Stimulated activated CD8-positive, alpha-beta memory T cell treated with anti-CD3 and anti-CD28 coated beads, Interleukin-7, amount 100 ng/mL, for 1 hour (primary cell): ENCODE measurements around the gene CPB2.

Source experiments
- DNase-seq, 2 donors: peaks; one replicate each; pipeline ENCODE4 v3.0.0-alpha.2; 2020; ENCODE audit warnings: low read depth in 2 of 2

The CPB2 gene, protein sequence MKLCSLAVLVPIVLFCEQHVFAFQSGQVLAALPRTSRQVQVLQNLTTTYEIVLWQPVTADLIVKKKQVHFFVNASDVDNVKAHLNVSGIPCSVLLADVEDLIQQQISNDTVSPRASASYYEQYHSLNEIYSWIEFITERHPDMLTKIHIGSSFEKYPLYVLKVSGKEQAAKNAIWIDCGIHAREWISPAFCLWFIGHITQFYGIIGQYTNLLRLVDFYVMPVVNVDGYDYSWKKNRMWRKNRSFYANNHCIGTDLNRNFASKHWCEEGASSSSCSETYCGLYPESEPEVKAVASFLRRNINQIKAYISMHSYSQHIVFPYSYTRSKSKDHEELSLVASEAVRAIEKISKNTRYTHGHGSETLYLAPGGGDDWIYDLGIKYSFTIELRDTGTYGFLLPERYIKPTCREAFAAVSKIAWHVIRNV

DNA sequence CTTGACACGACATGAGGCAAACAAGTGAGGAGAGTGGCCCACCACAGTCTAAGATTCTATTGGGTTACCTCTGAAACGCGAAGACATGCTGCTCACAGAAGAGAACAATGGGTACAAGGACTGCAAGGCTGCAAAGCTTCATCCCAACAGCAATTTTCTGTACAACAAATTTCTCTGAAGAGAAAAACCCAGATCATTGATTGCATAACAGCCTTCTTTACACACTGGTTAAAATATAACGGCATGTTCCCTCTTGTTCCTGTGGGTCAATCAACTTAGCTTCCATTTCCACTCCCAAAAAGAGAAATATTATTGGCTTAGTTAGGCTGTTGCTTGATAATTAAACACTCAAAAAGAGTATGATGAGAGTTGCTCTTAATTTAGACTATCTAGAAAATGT lies at the start of gene CPB2:
Gene CPB2, minus strand, starts transcription at position 166 of the 400 bp plus-strand sequence. Its CDS starts 24 bp downstream, at position 142.
- DNase-seq, result no peak

DNA sequence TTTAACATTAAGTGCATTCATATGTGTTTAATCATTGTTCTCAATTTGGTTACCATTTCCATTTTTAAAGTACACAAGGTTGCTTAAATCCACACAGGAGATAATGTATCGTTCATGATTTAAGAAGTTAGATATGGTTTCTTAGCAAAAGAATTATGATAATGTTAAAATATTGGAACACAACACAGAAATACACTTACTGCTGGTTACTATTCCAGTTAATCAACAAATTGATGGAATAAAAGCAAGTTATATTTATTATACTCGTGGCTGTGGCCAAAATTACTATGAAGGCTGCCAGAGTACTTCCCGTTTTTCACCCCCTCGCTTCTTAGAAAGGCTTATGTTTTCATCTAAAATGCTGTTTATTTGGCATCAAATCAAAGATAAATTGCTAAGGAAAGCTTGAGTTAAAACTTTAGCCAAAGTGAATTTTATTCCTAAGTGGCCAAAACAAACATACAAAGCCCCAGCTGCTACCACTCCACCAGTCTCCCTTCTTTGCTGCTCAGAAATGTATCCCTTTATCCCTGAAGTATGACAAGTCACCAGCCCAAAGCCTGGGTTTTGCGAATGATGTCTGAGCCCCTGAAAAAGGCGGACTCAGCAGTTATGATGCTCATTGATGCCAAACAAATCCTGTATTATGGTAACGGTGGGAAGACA lies 49.4 kb upstream of the CPB2 start:
- DNase-seq, result no peak

DNA sequence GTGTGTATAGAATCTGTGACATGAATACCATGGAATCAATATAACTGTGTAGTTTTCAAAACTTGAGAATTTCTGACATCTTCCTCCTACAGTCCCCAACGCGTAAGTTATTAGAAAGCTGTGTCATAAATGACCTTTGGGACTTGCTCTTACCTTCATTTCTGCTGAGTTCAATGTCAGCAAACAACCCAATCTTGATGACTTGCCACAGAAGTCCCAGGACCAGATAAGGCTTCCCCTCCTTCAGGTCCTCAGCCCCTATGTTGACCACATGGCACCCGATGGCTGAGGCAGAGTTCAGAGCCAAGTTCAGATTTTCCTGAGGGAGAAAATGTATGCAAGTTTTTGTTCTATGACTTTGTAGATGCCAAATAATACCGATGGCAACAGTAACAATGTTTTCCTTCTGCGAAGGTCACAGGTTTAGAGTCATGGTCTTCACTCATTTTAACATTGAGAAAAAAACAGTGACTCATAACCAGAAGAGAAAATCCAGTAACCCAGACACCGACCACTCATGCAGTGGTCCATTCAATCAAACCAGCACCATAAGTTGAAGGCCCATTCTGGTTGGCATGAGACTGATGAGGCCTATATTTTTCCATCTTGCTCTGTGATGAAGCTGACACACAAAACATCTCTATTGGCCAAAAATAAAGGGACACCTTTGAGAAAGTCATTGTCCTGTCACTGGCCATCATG lies 47.9 kb upstream of the CPB2 start:
- DNase-seq, result no peak

DNA sequence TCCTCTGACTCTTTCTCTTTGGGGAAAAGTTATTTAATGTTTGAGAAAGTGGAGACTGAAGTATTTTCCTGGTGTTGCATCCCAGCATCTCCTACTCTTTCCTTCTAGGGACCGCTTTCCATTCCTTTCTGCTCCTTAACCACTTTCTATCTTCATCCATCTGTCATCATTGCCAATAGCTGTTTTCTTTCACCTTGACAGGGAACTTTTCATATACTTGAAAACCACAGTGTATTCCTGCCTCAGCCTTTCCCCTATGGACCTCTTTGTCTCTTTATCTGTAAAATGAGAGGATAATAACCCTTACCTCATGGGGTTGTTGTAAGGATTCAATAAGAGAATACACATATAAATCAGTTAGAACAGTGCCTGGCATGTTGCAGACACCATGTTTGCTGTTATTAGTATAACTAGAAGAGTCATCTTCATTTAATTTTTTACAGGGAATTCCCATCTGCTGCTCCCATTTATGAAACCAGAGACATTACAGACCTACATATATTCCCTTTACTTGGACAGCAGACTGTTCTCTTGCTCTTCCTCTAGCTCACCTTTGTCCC lies 45.4 kb upstream of the CPB2 start:
- no peak for DNase-seq

DNA sequence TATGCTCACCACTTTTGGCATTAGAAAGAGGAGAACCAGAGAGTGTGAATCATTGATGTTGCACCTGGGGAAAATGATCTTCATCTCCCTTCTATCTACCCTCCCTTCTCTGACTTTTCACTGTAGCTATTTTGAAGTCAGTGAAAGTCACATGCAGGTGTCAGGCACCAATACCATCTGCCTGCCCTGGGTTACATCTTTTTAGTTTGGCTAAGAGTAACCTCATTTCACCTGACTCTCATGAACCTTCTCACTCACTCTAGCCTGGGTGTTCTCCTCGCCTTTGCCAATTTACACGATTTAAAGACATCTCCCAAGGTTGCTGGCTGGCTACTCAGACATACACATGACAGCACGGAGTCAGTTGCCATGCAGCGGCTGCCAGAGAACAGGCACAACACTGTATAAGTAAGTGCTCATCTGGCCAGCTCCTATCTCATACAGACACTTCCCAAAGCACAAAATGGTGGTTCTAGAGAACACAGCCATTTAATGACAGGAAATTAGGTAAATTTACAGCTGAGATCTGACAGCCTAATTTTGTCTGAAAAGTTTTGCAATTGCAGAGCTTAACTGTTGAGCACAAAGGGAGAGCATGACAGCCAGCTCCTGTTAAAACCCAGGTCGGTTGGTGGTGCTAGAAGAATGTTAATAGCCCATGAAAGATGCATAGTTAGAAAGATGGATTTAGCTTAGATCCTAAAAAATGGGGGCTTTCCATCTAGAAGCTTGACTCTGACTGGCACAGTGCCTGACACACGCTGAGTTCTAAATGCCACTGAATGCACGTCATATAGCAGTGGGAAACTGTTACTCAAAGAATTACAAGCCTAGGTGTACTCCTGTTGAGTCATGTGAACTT lies 44.7 kb upstream of the CPB2 start:
- no peak for DNase-seq

DNA sequence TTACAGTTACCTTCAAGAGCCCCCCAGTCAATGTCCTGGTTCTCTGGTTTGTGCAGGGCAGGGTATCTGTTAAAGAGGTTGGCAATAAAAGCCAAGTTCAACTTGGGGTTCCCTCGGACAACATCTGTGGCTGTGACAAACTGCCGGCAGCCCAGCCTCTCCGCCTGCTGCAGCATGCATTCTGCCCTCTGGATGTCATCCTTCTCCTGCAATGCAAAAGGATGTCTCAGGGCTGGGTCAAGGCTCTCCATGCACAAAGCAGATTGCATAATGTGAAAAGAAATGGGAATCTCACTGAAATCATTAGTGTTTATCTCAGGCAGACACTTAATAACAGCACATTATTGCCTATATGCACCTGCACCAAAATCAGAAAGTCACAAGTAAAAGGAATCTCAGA lies 42.1 kb upstream of the CPB2 start:
- DNase-seq, result no peak

DNA sequence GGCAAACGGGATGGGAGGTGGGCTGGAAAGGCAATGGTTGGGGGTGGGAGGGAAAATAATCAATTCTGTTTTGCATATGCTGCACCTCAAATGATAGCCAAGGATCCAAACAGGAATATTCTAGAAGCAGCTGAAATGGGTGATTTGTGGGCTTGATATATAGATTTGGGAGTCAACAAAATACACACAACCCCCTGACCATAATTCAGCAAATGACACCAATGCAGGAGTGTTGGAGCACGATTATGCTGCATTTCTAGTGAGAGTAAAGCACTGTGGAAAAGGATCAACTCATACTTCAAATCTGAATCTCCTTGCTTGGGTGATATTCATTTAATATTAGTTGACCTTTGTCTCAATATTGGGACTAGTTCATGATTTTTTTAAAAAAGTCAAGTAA lies 41.1 kb upstream of the CPB2 start:
- DNase-seq, result no peak

DNA sequence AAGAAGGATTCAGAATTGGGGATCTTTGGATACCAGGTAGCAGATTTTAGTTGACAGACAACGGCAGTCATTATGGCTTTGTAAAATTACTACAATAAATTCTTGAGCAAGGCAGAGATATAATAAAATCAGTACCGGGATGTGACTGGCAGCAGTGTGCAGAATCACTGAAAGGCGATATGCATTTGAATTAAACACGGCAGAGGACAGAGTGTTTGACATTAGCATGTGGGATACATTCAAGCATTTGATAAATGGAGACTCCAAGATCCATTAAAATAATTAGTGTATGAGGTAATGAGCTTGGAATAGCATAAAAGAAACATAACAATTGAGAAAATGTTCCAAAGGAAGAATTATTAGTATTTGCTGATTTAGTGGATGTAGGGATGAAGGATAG lies 40.3 kb upstream of the CPB2 start:
- no peak for DNase-seq

DNA sequence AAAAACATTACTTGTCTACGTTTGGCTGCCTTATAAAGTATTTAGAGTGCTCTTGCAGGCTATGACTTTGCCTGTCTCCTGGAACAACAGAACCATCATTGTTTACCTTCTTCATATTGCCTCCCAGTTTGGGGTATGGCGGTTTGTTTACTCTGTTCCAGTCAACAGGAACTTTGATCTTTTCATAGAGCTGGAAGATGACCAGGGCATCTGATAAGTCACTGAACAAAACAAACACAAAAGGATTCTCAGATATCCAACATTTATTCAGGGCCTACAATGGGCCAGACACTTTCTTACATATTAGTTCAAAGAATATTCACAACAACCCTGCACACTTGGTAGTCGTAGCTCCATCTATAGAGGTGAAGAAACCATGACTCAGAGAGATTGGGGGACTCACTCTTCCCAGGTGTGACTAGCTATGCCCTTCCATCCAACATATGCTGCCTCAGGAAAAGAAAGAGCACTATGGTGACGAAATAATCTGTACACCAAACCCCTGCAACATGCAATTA lies 38.4 kb upstream of the CPB2 start:
- no peak for DNase-seq

DNA sequence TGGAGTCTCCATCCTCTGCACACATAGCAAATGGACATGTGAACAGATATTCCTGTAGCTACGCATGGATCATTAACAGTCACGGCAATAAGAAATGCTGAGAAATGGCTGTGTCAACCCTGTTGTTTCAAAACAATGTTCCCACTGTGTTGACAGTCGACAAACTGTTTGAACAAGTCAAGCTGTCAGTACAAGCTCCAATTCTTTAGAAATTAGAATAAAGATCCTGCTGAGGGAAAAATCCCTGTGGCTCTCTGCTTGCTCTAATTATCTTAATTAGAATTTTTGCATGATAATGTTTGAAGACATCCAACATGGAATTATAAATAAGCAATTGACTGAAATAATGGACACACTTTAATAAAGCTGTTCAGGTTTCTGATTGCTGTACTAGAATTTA lies 37.9 kb upstream of the CPB2 start:
- DNase-seq, result no peak

DNA sequence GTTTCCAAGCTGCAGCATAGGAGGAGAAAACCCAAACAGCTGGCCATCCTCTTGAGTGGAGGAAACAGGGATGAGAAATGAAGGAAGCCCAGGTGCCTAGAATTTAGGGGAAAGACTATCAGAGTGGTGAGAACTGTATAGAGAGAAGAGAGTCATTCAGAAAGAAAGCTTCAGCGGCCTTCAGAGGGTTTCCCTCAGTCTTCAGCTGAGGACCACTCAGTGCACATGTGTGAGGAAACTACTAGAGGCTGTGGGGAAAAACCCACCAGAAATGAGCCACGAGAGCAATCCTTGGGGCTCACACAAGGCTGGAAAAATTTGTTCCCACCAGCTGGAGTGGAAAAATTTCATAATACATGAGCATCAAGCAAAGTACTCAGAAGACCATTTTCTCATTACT lies 35.2 kb upstream of the CPB2 start:
- no peak for DNase-seq

DNA sequence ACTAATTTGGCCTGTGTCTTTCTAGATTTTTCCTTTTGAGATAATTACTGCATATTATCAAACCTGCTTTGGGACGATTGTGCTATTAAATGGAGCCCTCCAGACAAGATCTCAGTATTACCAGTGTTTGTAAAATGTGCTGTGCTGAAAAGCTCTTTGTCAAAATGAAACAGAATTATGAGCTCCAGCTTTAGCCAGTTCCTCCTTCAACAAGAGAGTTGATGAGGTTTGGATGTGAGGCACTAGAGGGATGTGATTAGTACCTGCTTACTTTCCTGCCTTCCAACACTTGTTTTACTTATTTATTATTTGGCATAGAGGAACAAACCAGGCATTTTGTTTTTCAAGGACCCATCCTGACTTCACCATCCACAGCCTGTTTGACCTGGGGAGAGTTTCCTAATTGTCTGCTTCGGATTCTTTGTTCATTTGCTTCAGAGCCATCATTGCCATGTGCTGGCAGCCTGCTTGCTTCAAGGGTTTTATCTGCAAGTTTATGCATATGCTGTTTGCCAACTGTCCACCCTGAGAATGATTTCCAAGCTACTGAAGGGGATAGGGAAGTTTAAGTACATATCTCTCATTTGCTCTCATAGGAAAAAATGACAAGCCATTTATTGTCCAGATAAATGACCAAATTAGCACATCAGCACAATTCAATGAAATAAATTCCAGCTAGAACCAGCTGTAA lies 32.9 kb upstream of the CPB2 start:
- DNase-seq, result no peak

DNA sequence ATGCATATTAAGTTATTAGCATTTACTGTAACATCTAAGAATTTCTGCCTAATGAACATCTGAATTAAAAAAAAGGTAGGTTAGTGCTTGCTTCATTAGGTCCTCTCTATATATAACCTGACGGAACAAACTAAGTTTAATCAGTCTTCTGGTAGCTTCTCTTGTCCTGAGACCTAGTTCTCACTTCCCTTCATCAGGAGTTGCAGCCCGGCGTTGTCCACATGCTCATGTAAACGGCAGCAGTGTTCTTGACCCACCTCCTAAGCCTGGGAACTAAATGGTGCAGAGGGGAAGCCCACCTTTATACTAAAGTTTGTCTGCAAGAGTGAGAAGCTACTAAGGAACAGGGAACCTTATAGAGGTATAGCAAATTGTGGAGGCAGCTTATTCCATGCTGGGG lies 31.9 kb upstream of the CPB2 start:
- no peak for DNase-seq

DNA sequence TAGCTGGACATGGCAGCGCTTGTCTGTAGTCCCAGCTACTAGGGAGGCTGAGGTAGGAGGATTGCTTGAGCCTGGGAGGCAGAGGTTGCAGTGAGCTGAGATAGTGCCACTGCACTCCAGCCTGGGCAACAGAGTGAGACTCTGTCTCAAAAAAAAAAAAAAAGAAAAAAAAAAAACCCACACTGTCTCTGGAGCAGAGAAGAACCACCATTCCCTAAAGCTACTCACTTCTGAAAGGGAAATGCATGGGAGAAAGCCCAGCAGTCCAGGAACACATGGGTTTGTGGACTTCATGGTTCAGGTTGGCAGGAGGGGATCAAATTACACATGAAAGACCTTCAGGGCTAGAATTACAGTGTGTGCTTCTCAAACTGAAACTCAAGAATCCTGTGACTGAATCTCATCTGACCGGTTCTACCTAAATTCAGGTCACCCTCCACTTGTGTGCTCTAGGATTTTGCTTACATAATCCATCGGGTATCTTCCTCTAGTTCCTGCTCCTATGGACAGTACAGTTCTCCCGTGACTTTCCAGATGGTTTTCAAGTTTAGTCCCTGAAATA lies 30.2 kb upstream of the CPB2 start:
- no peak for DNase-seq

DNA sequence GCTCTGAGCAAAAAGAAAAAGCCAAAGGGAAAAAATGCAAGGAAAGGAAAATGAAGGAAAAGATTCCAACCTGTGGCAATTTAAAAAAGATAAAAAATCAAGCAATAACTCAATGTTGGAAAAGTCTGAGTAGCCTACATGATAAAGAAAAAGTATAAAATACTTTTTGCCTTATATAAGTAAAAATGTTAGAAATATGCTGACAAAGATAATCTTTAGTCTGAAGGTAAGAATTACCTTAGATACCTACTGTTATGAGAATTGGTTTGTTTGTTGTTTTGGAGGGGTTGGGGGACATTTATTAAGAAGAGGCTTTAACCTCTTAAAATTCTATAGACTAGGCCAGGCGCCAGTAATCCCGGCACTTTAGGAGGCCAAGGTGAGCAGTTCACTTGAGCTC lies 29.7 kb upstream of the CPB2 start:
- DNase-seq, result no peak

DNA sequence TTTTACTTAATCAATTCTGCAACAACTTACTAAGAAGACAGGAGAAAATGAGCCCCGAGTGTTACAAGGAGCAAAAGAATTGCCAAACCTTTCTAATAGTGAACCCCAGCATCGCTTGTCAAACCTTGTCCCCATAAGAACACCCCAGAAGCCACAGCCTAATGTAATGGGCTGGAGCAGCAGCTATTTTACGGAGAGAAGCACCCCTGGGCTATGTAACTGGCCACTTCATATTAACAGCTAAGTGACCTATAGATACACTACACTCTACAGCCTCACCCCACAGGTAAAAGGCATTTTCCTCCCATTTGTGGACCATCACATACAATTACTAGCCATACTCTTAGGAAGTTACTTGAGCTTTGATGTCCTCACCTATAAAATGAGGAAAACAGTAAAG lies 27.3 kb upstream of the CPB2 start:
- DNase-seq, result no peak

DNA sequence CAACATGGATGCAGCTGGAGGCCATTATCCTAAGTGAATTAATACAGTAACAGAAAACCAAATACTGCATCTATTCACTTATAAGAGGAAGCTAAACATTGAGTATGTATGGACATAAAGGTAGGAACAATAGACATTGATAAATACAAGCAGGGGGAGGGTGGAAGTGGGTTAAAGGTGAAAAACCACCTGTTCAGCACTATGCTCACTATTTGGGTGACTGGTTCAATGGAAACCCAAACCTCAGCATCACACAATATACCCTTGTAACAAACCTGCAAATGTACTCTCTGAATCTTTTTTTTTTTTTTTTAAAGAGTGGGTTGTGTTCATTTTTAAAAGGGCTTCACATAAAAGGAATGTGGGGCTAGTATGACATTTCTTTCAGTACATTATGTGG lies 26.9 kb upstream of the CPB2 start:
- no peak for DNase-seq

DNA sequence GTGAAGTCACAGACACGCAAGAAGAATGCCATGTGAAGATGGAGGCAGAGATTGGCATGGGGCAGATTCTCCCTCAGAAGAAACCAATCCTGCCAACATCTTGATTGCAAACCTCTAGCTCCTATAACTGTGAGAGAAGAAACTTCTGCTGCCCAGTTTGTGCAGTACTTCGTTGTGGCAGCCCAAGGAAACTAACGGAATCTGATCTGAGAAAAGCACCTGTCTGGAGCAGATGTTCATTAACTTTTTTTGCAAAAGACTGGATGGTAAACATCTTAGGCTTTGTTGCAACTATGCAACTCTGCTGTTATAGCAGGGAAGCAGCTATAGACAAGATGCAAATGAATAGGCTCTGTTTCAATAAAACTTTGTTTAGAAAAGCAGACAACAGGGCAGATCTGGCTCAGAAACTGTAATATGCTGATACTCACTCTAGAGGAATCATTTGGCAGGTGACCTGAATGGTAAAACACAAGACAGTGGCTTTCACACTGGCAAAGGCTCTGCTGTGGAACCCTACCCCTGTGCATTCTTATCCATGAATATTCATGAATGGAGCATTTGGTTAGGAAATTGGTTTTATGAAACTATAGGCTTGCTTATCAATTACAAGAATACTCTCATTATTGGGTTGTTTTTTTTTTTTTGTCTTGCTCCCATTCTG lies 25.3 kb upstream of the CPB2 start:
- no peak for DNase-seq

DNA sequence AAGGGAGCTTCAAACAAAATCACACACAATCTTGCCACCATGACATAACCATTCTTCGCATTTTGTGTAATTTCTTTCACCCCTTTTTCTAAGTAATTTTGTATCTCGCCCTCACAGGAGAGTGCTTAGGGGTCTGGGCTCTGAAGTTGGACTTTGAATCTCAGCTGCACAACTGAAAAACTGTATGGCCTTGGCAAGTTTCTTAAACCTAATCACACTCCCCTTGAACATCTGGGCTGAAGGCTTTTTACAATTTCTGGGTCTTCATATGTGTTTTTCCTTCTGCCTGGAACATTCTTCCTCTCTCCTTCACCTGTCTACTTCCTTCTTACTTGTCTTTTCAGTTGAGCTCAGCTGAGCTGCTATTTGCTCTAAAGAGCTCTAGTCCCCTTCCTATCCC lies 24.3 kb upstream of the CPB2 start:
- DNase-seq, result no peak
